KOPT-K1 (cell line): Measurements from ENCODE around the gene KIF7.

Experiments
- H3K27ac ChIP-seq: fragments of 200-600 bp; sonication (generic); 2 replicates; pipeline ENCODE4 v1.5.1; 2016; ENCODE audit warnings: antibody characterized with exemption, mild to moderate bottlenecking, low read depth, low read length; ENCODE audit not compliant: poor library complexity, severe bottlenecking
- H3K36me3 ChIP-seq: fragments of 200-600 bp; sonication (generic); 2 replicates; pipeline ENCODE4 v1.5.1; 2017; ENCODE audit warnings: antibody characterized with exemption, mild to moderate bottlenecking, low read length, moderate library complexity; ENCODE audit not compliant: insufficient read depth
- H3K9me3 ChIP-seq: fragments of 200-600 bp; sonication (generic); 2 replicates; pipeline ENCODE4 v1.5.1; 2017; ENCODE audit warnings: antibody characterized with exemption, low read length, mild to moderate bottlenecking; ENCODE audit not compliant: insufficient read depth, poor library complexity, severe bottlenecking

KIF7 gene

GRCh38 chr15:89662893-89663626 lies 7.8 kb upstream of the KIF7 start:
- Histone ChIP-seq H3K9me3 (no peaks in the 10 kb centered on the region), H3K27ac (no peak overlapping the region), H3K36me3 (no peaks in the 10 kb centered on the region)

GRCh38 chr15:89660556-89660955 lies 5.3 kb upstream of the KIF7 start:
- no peaks in the 10 kb centered on the region for H3K36me3 ChIP-seq
- no peak overlapping the region for H3K27ac ChIP-seq
- H3K9me3 ChIP-seq = no peaks in the 10 kb centered on the region

- H3K36me3 ChIP-seq = no peaks in the 10 kb centered on the region
- no peak overlapping the region for H3K27ac ChIP-seq
- no peaks in the 10 kb centered on the region for H3K9me3 ChIP-seq
These were observed 4.0 kb upstream of the KIF7 start for GRCh38 chr15:89659295-89659694.

- Histone ChIP-seq H3K27ac (no peak overlapping the region), H3K9me3 (no peaks in the 10 kb centered on the region), H3K36me3 (no peaks in the 10 kb centered on the region)
These were observed 2.5 kb upstream of the KIF7 start for GRCh38 chr15:89657686-89658200.

GRCh38 chr15:89656116-89656815 lies 999 bp upstream of the KIF7 start:
- Histone ChIP-seq H3K9me3 (no peaks in the 10 kb centered on the region), H3K36me3 (0 out of 2 replicates have a peak, but pooled peaks cover 4% of the 10 kb centered on the region), H3K27ac (no peak overlapping the region)

- Histone ChIP-seq H3K36me3 (peaks cover 8% of the 10 kb centered on the region; the same call in 1 of the 2 replicates), H3K9me3 (no peaks in the 10 kb centered on the region), H3K27ac (peak overlapping the region; percentile 29)
These were observed 936 bp downstream of the KIF7 start for GRCh38 chr15:89654301-89654761.

- Histone ChIP-seq H3K9me3 (no peaks in the 10 kb centered on the region), H3K27ac (no peak overlapping the region), H3K36me3 (peaks cover 9% of the 10 kb centered on the region; the same call in 1 of the 2 replicates)
These were observed 1.7 kb downstream of the KIF7 start for GRCh38 chr15:89653578-89653977.

- no peaks in the 10 kb centered on the region for H3K9me3 ChIP-seq
- peaks cover 14% of the 10 kb centered on the region; the same call in 1 of the 2 replicates for H3K36me3 ChIP-seq
- H3K27ac ChIP-seq = no peak overlapping the region
These were observed 2.6 kb downstream of the KIF7 start for GRCh38 chr15:89652666-89653065.

GRCh38 chr15:89652131-89652530 lies 3.1 kb downstream of the KIF7 start:
- no peaks in the 10 kb centered on the region for H3K9me3 ChIP-seq
- H3K36me3 ChIP-seq = peaks cover 16% of the 10 kb centered on the region; the same call in 1 of the 2 replicates
- H3K27ac ChIP-seq = no peak overlapping the region

DNA sequence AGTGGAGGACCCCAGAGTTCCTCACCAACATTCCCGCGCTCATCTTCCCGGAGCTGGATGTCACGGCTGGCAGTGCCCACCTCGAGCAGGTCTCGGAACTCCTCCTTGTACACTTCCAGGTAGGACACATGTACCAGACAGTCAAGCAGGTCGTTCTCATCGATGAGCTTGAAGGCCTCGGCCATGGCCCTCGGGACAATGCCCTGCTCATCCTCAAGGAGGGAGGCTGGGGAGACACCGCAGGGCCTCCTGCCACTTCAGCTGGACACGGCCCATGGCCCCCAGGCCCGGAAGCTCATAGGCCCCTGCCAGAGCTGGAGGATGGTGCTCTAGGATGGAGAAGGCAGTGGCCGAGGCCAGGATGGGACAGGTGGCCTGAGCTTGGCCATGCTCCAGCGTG lies 5.6 kb downstream of the KIF7 start:
- Histone ChIP-seq H3K27ac (no peak overlapping the region), H3K36me3 (peaks cover 25% of the 10 kb centered on the region; the same call in 1 of the 2 replicates), H3K9me3 (no peaks in the 10 kb centered on the region)

DNA sequence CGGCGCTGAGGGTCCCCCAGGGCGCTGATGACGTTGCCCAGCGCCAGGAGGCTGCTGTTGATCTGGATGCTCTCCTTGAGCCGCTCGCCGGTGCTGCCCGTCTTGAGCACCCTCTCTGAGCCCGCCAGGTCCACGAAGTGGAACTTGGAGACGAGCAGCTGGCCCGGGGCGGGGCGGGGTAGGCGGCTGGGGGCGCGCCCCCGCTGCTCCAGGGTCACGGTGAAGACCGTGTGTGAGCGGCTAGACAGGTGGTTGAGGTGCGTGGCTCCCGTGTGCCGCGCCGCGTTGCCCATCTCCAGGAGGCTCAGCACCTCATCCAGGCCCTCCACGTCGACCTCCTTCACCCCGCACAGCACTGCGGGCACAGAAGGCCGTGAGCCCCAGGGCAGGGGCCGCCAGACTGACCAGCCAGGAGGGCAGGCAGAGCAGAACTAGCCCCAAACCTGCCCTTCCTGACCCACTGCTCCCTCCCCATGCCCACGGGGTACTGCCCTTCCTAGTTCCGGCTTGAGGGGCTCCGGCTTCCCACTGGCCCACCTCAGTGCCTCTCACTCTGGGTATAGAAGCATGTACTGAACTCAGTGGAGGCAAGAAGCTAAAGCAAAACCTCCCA lies 6.1 kb downstream of the KIF7 start:
- H3K27ac ChIP-seq = no peak overlapping the region
- H3K36me3 ChIP-seq = peaks cover 27% of the 10 kb centered on the region; the same call in 1 of the 2 replicates
- H3K9me3 ChIP-seq = no peaks in the 10 kb centered on the region

GRCh38 chr15:89648106-89649012 lies 6.9 kb downstream of the KIF7 start:
- peaks cover 28% of the 10 kb centered on the region for H3K36me3 ChIP-seq
- no peaks in the 10 kb centered on the region for H3K9me3 ChIP-seq
- H3K27ac ChIP-seq = no peak overlapping the region

- Histone ChIP-seq H3K36me3 (peaks cover 34% of the 10 kb centered on the region), H3K27ac (no peak overlapping the region), H3K9me3 (no peaks in the 10 kb centered on the region)
These were observed 7.9 kb downstream of the KIF7 start for GRCh38 chr15:89647191-89647851.
